ENCODE results near the gene BRICD5. TPM values are rescaled to one million over a fixed set of nuclear protein-coding genes. Genes with fewer than 3 reads are reported as not detected.

Gene BRICD5
- total and polyA plus RNA-seq, 2 experiments from 2014 or later: 0.56 to 2.9 TPM

DNA sequence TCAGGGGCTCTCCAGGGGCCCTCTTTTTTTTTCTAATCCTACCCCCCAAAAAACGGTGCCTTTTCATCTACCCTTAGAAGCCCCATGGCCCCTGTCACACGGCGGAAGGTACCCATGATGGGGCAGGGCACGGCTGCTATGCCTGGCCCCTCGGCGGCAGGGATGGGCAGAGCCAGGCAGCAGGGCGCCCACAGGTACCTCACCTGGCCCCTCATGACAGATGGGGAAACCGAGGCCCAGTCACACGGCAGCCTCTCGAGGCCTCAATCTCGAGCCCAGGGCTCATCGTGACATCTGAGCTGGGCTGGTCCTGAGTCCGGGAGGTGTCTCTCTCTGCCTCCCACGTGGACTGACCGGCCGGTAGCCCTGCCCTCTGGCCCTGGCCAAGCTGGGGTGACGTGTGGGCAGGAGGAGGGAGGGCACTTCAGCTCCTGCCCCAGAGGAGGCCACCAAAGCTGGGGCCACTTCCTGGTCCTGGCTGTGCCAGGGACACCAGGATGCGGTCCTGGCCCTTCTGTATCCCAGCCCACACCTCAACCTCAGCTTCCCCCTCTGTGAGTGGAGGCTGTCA lies 43.5 kb downstream of the BRICD5 start:
- no peak overlapping the region for H3K27ac ChIP-seq
- H4K20me1 ChIP-seq (ENCODE audit: insufficient read depth): no peaks in the 10 kb centered on the region
- no peaks in the 10 kb centered on the region for H3K9me3 ChIP-seq (ENCODE audit: low read depth)
- 91 to 94% methylated on average over 18 of the region's 18 CpGs for WGBS, 2 experiments (ENCODE audit: low coverage in 1 of 2, low lambda C conversion rate in 2 of 2, missing lambda C conversion rate in 2 of 2)
- in situ Hi-C loops (cut with MboI): no loop called here
- no peak overlapping the region for H3K4me3 ChIP-seq
- H3F3A ChIP-seq (ENCODE audit: insufficient read depth): no peaks in the 10 kb centered on the region
- DNase-seq: no peak
- H3K36me3 ChIP-seq (ENCODE audit: low read depth): no peaks in the 10 kb centered on the region; the same call in 1 of the 2 replicates
- TF ChIP-seq EZH2 (IDR thresholded peaks at IDR 0.05; ENCODE audit: insufficient read depth, poor library complexity, severe bottlenecking): no peak
- no peak for TF ChIP-seq EZH2phosphoT487 (IDR thresholded peaks at IDR 0.05; ENCODE audit: insufficient read depth, low read depth)
- no peak overlapping the region for H2AFZ ChIP-seq
- no peaks in the 10 kb centered on the region for H3K4me1 ChIP-seq (ENCODE audit: insufficient read depth)
- peaks cover 52% of the 10 kb centered on the region for H3K79me2 ChIP-seq (ENCODE audit: insufficient read depth)
- H3K27me3 ChIP-seq (replicated peaks; ENCODE audit: insufficient read depth): no peaks in the 10 kb centered on the region
- H3K4me2 ChIP-seq (ENCODE audit: unreplicated experiment): no peak overlapping the region
- no peak overlapping the region for H3K9ac ChIP-seq
- no peaks in the 10 kb centered on the region for H3K9me2 ChIP-seq (ENCODE audit: insufficient read depth)

- Histone ChIP-seq H3K36me3 (ENCODE audit: low read depth) (no peaks in the 10 kb centered on the region; the same call in 1 of the 2 replicates), H4K20me1 (ENCODE audit: insufficient read depth) (no peaks in the 10 kb centered on the region), H2AFZ (no peak overlapping the region), H3K27ac (no peak overlapping the region), H3K4me1 (ENCODE audit: insufficient read depth) (peaks cover 5% of the 10 kb centered on the region), H3K9me2 (ENCODE audit: insufficient read depth) (no peaks in the 10 kb centered on the region), H3K4me3 (no peak overlapping the region), H3K9ac (no peak overlapping the region), H3K9me3 (ENCODE audit: low read depth) (no peaks in the 10 kb centered on the region), H3K27me3 (replicated peaks; ENCODE audit: insufficient read depth) (no peaks in the 10 kb centered on the region), H3F3A (ENCODE audit: insufficient read depth) (no peaks in the 10 kb centered on the region), H3K4me2 (ENCODE audit: unreplicated experiment) (no peak overlapping the region), H3K79me2 (ENCODE audit: insufficient read depth) (peaks cover 58% of the 10 kb centered on the region)
- in situ Hi-C loops (cut with MboI): no loop called here
- TF ChIP-seq EZH2 (IDR thresholded peaks at IDR 0.05; ENCODE audit: insufficient read depth, poor library complexity, severe bottlenecking): no peak
- no peak for TF ChIP-seq EZH2phosphoT487 (IDR thresholded peaks at IDR 0.05; ENCODE audit: insufficient read depth, low read depth)
- DNase-seq: no peak
- WGBS, 2 experiments (ENCODE audit: low coverage in 1 of 2, low lambda C conversion rate in 2 of 2, missing lambda C conversion rate in 2 of 2): 82 to 88% methylated on average over 17 of the region's 17 CpGs
Measured at GRCh38 chr16:2166263-2167067, 44.2 kb downstream of the BRICD5 start.

DNA sequence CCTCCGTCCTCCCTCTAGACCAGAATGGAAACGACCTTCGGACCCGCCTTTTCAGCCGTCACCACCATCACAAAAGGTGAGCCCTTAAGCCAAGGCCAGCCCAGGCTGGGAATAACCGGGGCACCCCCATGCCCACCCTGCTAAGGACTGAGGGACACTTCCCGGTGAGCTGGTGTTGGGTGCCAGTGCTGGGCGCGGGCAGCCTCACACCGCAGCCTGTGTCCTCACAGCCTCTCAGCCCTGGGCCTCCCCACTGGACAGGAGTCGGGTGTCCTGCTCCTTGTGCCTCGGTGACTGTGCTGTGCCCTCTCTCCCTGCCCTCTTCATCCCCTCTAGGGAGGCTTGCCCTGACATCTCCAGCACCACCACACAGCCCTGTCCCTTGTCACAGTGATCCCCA lies 44.8 kb downstream of the BRICD5 start:
- H3K9ac ChIP-seq: no peak overlapping the region
- no peaks in the 10 kb centered on the region; the same call in 1 of the 2 replicates for H3K36me3 ChIP-seq (ENCODE audit: low read depth)
- H4K20me1 ChIP-seq (ENCODE audit: insufficient read depth): no peaks in the 10 kb centered on the region
- no peak for TF ChIP-seq EZH2phosphoT487 (IDR thresholded peaks at IDR 0.05; ENCODE audit: insufficient read depth, low read depth)
- no peak for TF ChIP-seq EZH2 (IDR thresholded peaks at IDR 0.05; ENCODE audit: insufficient read depth, poor library complexity, severe bottlenecking)
- peaks cover 8% of the 10 kb centered on the region for H3K4me1 ChIP-seq (ENCODE audit: insufficient read depth)
- H3K9me2 ChIP-seq (ENCODE audit: insufficient read depth): no peaks in the 10 kb centered on the region
- H3K4me2 ChIP-seq (ENCODE audit: unreplicated experiment): no peak overlapping the region
- in situ Hi-C loops (cut with MboI): no loop called here
- WGBS, 2 experiments (ENCODE audit: low coverage in 1 of 2, low lambda C conversion rate in 2 of 2, missing lambda C conversion rate in 2 of 2): 98 to 99% methylated on average over 11 to 12 of the region's 12 CpGs
- no peaks in the 10 kb centered on the region for H3F3A ChIP-seq (ENCODE audit: insufficient read depth)
- H3K4me3 ChIP-seq: no peak overlapping the region
- no peak overlapping the region for H2AFZ ChIP-seq
- no peaks in the 10 kb centered on the region for H3K9me3 ChIP-seq (ENCODE audit: low read depth)
- DNase-seq: no peak
- H3K27me3 ChIP-seq (replicated peaks; ENCODE audit: insufficient read depth): no peaks in the 10 kb centered on the region
- H3K79me2 ChIP-seq (ENCODE audit: insufficient read depth): peaks cover 61% of the 10 kb centered on the region
- H3K27ac ChIP-seq: no peak overlapping the region

DNA sequence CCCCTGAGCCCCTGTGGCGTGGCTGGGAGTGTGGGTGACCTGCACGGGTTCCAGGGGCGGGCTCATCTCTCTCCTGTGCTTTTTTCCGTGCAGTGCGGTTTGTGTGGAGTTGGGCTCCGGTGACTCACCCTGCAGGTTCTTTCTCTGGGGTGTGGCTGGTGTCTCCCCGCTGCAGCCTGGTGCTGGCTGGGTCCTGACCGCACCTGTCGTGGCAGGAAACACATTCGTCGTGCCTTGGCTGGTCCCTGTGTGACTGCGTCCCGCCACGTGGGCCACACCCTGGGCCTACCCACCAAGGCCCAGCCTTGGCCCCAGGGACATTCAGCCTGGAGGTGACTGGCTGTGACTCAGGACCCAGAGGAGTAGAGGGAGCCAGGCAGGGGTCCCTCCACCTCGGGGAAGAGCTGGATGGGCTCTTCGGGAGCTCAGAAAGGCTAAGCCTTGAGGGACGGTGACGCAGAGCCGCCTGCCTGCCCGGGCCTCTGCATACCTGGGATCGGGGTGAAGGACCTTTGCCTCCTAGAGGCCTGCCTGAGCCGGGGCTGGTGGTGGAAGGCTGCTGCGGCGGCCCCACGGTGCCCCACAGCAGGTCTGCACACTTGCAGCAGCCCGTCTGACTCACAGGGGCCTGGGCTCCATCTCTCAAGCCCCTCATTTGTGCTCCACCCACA lies 47.3 kb downstream of the BRICD5 start:
- H3K27ac ChIP-seq: no peak overlapping the region
- no peaks in the 10 kb centered on the region for H3K9me2 ChIP-seq (ENCODE audit: insufficient read depth)
- H3K4me2 ChIP-seq (ENCODE audit: unreplicated experiment): no peak overlapping the region
- no peak overlapping the region for H3K9ac ChIP-seq
- H3K36me3 ChIP-seq (ENCODE audit: low read depth): no peaks in the 10 kb centered on the region; the same call in 1 of the 2 replicates
- H3K4me1 ChIP-seq (ENCODE audit: insufficient read depth): peaks cover 26% of the 10 kb centered on the region
- in situ Hi-C loops (cut with MboI): no loop called here
- no peak overlapping the region for H3K4me3 ChIP-seq
- DNase-seq: no peak
- H3K9me3 ChIP-seq (ENCODE audit: low read depth): no peaks in the 10 kb centered on the region
- no peaks in the 10 kb centered on the region for H4K20me1 ChIP-seq (ENCODE audit: insufficient read depth)
- H3F3A ChIP-seq (ENCODE audit: insufficient read depth): no peaks in the 10 kb centered on the region
- TF ChIP-seq EZH2 (IDR thresholded peaks at IDR 0.05; ENCODE audit: insufficient read depth, poor library complexity, severe bottlenecking) (no peak), EZH2phosphoT487 (IDR thresholded peaks at IDR 0.05; ENCODE audit: insufficient read depth, low read depth) (no peak)
- 97 to 98% methylated on average over 24 to 26 of the region's 26 CpGs for WGBS, 2 experiments (ENCODE audit: low coverage in 1 of 2, low lambda C conversion rate in 2 of 2, missing lambda C conversion rate in 2 of 2)
- no peak overlapping the region for H2AFZ ChIP-seq
- peaks cover 79% of the 10 kb centered on the region for H3K79me2 ChIP-seq (ENCODE audit: insufficient read depth)
- H3K27me3 ChIP-seq (replicated peaks; ENCODE audit: insufficient read depth): no peaks in the 10 kb centered on the region
